Rectal smooth muscle tissue (tissue), 1 donor: ENCODE results near the gene KDM6A.
"Not testable (repeated sequence)": the region's sequence is repeated elsewhere in the genome, so short reads cannot be mapped to it uniquely, and the experiment has no call there.

Experiments
- H3K27ac ChIP-seq: one replicate; pipeline ENCODE4 v1.7.0; 2013; ENCODE audit warnings: low read depth, low read length, inconsistent platforms
- H3K27me3 ChIP-seq: one replicate; pipeline ENCODE4 v1.7.0; 2013; ENCODE audit warnings: low read length; ENCODE audit not compliant: control insufficient read depth, insufficient read depth
- H3K36me3 ChIP-seq: one replicate; pipeline ENCODE4 v1.7.0; 2013; ENCODE audit warnings: low read length; ENCODE audit not compliant: control insufficient read depth, insufficient read depth
- H3K4me1 ChIP-seq: one replicate; pipeline ENCODE4 v1.7.0; 2013; ENCODE audit warnings: low read length; ENCODE audit not compliant: control insufficient read depth, insufficient read depth
- H3K4me3 ChIP-seq: one replicate; pipeline ENCODE4 v1.7.0; 2013; ENCODE audit warnings: low read length
- H3K9ac ChIP-seq: one replicate; pipeline ENCODE4 v1.7.0; 2013; ENCODE audit warnings: low read length

Gene KDM6A

DNA sequence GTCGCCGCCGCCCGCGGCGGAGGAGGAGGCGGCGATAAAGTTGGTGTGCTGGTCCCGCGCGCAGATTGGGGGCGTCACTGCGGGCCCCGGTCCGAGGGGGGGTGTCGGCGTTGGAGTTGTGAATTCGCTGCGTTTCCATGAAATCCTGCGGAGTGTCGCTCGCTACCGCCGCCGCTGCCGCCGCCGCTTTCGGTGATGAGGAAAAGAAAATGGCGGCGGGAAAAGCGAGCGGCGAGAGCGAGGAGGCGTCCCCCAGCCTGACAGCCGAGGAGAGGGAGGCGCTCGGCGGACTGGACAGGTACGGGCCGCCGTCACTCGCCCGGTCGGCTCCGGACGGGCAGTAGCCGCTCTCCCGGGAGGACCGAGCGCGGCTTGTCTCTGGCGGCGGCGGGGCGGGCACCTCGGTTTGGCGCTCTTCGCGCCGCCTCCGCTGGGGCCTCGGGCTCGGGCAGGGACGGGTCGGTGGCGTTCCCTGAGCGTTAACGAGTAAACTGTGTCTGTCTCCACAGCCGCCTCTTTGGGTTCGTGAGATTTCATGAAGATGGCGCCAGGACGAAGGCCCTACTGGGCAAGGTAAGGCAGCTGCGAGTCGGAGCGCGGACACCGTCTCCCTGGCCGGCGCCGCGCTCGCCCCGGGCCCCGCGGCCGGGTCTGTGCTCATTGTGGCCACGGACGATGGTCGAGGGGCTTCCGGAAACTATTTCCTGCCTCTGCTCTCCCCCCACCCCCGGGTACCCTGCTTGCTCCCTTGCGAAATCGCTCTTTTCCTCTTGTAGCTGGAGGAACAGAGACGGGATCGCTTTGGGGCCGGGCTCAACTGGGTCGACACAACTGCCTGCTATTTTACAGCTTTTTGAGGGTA lies 658 bp downstream of the KDM6A start:
- peak overlapping the region; percentile 85 for H3K4me3 ChIP-seq
- peak overlapping the region; percentile 69 for H3K9ac ChIP-seq
- H3K4me1 ChIP-seq: peaks cover 6% of the 10 kb centered on the region
- H3K27me3 ChIP-seq: no peaks in the 10 kb centered on the region
- H3K36me3 ChIP-seq: no peaks in the 10 kb centered on the region
- peak overlapping the region; percentile 95 for H3K27ac ChIP-seq

DNA sequence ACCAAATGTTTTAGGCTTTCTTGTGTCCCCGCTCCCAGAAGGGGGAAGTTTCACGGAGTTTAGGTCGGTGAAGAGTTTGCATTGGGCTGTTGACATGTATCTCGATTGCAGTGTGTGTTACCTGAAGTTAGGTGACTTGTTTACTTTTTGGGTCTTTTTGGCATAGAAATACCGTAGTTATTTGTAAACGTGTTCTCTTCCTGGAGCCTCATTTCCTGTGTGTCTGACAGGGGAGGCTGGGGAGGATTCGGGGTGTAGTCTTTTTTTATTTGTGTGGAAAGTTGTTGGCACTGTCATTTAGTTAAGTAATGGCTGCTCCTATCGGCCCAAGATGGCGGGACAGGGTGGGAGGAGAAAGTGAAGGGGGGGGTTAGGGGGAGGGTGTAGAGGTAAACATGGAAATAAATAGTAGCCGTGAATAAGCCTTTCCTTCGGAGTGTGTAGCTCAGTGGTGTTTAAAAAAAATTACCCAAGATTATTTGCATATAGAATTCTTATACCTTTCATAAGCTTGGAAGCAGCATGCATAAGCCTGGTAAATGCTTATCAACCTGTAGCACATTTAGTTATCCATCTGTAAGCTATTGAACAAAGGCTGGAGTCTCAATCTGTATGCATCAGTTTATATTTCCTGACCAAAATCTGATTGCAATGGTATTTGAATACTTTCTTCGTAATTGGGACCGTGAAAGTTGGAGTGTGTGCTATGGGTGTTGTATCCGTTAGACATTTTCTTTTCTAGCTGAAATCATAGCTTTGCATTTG lies 1.6 kb downstream of the KDM6A start:
- peak overlapping the region; percentile 95 for H3K27ac ChIP-seq
- H3K36me3 ChIP-seq: no peaks in the 10 kb centered on the region
- H3K27me3 ChIP-seq: no peaks in the 10 kb centered on the region
- peaks cover 6% of the 10 kb centered on the region for H3K4me1 ChIP-seq
- peak overlapping the region; percentile 85 for H3K4me3 ChIP-seq
- peak overlapping the region; percentile 69 for H3K9ac ChIP-seq

DNA sequence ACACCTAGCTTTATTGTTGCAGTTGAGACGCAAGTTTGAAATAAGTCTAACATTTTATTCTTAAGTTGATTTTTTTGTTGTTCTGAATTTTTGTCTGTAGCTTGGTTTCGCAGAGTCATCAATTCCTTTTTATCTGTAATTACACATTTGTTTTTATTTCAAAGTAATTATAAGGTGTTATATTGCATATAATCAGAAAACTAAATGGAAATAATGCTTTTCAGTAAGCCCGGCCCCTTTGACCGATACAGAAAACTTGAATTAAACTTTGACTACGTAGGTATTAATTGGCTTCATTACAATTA lies 2.1 kb downstream of the KDM6A start:
- H3K4me1 ChIP-seq: peaks cover 6% of the 10 kb centered on the region
- no peaks in the 10 kb centered on the region for H3K27me3 ChIP-seq
- H3K36me3 ChIP-seq: no peaks in the 10 kb centered on the region
- H3K9ac ChIP-seq: no peak overlapping the region
- peak overlapping the region; percentile 85 for H3K4me3 ChIP-seq
- peak overlapping the region; percentile 61 for H3K27ac ChIP-seq

DNA sequence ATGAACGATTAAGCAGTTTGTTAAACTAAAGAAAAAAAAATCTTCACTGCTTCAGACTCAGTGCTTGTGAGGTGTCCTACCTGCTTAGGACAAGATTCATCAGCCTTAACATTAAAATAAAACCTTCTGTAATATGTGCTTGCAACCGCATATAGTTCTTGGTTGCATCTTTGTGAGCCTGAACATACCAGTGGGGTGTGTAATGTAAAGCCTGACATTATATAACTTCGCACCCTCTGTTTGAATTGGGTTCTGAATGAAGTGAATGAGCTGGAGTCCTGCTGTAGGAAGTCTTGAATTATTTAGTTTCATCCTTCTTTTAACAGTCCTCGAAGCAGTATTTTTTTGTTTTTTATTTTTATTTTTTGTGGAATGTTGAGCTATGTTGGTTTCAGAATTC lies 3.1 kb downstream of the KDM6A start:
- Histone ChIP-seq H3K27ac (no peak overlapping the region), H3K36me3 (no peaks in the 10 kb centered on the region), H3K4me1 (peaks cover 6% of the 10 kb centered on the region), H3K27me3 (no peaks in the 10 kb centered on the region), H3K4me3 (peak overlapping the region; percentile 46), H3K9ac (no peak overlapping the region)

DNA sequence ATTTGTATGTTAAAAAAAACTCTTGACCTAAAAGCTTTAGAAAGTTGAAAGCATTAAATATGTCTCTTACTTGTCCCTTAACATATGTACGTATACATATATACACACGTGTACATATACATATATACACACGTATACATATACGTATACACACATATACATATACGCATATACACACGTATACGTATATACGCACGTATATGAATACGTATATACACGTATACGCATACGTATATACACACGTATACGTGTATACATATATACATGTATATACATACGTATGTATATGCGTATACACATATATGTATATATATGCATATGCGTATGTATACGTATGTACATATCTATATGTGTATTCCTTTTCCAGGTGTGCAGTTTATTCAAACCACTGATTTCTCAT lies 3.8 kb downstream of the KDM6A start:
- Histone ChIP-seq H3K4me3 (no peak overlapping the region), H3K27ac (no peak overlapping the region), H3K9ac (no peak overlapping the region), H3K36me3 (no peaks in the 10 kb centered on the region), H3K27me3 (no peaks in the 10 kb centered on the region), H3K4me1 (peaks cover 6% of the 10 kb centered on the region)

DNA sequence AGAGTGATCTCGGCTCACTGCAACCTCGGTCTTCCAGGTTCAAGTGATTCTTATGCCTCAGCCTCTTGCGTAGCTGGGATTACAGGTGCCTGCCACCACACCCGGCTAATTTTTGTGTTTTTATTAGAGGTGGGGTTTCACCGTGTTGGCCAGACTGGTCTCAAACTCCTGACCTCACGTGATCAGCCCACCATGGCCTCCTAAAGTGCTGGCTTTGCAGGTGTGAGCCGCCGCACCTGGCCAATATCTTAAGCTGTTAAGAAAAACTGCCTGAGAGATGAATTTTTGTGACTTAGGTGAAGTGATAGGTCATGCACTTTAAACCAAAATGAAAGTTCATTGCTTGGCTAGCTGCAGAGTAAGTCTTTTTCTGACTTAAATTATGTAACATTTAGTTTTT lies 5.8 kb downstream of the KDM6A start:
- Histone ChIP-seq H3K9ac (no peak overlapping the region), H3K27ac (no peak overlapping the region), H3K36me3 (no peaks in the 10 kb centered on the region), H3K27me3 (no peaks in the 10 kb centered on the region), H3K4me3 (no peak overlapping the region), H3K4me1 (peaks cover 6% of the 10 kb centered on the region)

DNA sequence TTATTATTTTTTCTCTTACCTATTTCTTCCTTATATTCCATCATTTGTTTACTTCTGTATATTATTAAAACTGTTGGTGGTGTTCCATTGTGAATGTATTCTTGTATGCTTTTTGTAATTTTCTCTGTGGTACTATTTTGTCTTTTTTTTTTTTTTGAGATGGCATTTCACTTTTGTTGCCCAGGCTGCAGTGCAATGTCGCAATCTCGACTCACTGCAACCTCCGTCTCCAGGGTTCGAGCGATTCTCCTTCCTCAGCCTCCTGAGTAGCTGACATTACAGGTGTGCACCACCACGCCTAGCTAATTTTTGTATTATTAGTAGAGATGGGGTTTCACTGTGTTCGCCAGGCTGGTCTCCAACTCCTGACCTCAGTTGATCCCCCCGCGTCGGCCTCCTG lies 8.6 kb downstream of the KDM6A start:
- no peaks in the 10 kb centered on the region for H3K36me3 ChIP-seq
- H3K27ac ChIP-seq: no peak overlapping the region
- no peaks in the 10 kb centered on the region for H3K27me3 ChIP-seq
- H3K4me3 ChIP-seq: no peak overlapping the region
- no peak overlapping the region for H3K9ac ChIP-seq
- peaks cover 2% of the 10 kb centered on the region for H3K4me1 ChIP-seq

DNA sequence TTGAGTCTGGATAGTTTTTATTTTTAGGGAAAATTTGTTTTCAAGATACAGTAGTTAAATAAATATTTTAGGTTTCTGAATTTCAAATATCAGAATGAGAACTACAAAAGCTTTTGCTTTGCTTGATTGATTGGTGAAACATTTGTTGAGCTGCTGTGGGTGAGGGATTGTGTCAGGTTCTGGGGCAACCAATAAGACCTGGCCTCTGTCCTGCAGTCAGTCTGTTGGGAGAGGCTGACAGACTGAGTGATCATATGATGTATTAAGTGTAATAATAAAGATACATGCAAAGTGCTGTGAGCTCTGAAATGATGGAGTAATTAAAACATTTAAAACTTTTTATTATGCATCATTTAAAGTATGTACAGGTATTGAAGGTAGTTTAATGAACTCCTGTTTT lies 9.6 kb downstream of the KDM6A start:
- Histone ChIP-seq H3K27ac (no peak overlapping the region), H3K4me3 (no peak overlapping the region), H3K4me1 (no peaks in the 10 kb centered on the region), H3K36me3 (no peaks in the 10 kb centered on the region), H3K9ac (no peak overlapping the region), H3K27me3 (no peaks in the 10 kb centered on the region)

DNA sequence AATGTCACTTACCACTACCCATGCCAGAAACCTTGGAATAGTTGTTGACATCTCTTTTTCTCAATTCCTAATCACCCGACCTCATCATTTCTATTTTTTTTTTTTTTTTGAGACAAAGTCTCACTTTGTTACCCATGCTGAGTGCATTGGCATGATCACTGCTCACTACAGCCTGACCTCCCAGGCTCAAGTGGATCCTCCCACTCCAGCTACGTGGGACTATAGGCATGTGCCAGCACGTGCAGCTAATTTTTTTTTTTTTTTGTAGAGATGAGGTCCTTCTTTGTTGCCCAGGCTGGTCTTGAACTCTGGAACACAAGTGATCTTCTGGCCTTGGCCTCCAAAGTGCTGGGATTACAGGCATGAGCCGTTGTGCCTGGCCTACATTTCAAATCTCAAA lies 12.0 kb downstream of the KDM6A start:
- Histone ChIP-seq H3K4me3 (no peak overlapping the region), H3K27ac (no peak overlapping the region), H3K4me1 (no peaks in the 10 kb centered on the region), H3K27me3 (no peaks in the 10 kb centered on the region), H3K9ac (no peak overlapping the region), H3K36me3 (no peaks in the 10 kb centered on the region)

DNA sequence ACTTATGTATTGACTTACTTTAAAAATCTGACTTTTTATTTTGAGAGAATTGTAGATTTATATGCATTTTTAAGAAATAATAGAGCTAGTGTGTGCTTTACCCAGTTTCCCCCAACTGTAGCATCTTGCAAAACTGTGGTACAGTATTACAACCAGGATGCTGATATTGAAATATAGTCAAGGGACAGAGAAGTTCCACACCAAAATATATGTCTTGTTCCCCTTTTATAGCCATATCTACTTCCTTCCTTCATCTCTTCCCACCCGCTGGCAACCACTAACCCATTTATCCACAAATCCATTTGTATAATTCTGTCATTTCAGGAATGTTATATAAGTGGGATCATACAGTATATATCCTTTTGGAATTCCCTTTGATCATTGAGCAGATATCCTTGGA lies 16.8 kb downstream of the KDM6A start:
- Histone ChIP-seq H3K27ac (no peak overlapping the region), H3K4me3 (no peak overlapping the region), H3K27me3 (no peaks in the 10 kb centered on the region), H3K36me3 (no peaks in the 10 kb centered on the region), H3K4me1 (no peaks in the 10 kb centered on the region), H3K9ac (no peak overlapping the region)

DNA sequence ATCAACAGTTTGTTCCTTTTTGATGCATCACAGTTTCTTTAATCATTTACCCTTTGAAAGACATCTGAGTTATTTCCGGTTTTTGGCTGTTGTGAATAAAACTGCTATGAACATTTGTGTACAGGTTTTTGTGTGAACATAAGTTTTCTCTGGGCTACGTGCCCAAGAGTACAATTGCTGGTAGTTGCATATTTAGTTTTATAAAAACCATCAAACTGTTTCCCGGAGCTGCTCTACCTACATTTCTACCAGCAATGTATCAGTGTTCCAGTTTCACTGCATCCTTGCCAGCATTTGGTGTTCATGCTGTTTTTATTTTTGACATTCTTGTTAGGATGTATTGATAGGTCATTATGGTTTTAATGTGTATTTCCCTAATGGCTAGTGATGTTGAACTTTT lies 17.3 kb downstream of the KDM6A start:
- Histone ChIP-seq H3K36me3 (no peaks in the 10 kb centered on the region), H3K9ac (no peak overlapping the region), H3K27me3 (no peaks in the 10 kb centered on the region), H3K27ac (no peak overlapping the region), H3K4me1 (no peaks in the 10 kb centered on the region), H3K4me3 (no peak overlapping the region)

DNA sequence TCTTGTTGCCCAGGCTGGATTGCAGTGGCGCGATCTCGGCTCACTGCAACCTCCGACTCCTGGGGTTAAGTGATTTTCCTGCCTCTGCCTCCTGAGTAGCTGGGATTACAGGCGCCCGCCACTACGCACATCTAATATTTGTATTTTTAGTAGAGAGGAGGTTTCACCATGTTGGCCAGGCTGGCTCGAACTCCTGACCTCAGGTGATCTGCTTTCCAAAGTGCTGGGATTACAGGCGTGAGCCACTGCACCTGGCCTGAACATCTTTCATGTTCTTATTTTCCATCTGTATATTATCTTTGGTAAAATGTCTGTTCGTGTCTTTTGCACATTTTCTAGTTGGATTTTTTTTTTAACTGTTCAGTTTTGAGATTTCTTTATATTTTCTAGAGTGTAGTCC lies 17.7 kb downstream of the KDM6A start:
- not testable (repeated sequence) for H3K36me3 ChIP-seq, H3K9ac ChIP-seq, H3K27me3 ChIP-seq, H3K27ac ChIP-seq, H3K4me3 ChIP-seq, H3K4me1 ChIP-seq

DNA sequence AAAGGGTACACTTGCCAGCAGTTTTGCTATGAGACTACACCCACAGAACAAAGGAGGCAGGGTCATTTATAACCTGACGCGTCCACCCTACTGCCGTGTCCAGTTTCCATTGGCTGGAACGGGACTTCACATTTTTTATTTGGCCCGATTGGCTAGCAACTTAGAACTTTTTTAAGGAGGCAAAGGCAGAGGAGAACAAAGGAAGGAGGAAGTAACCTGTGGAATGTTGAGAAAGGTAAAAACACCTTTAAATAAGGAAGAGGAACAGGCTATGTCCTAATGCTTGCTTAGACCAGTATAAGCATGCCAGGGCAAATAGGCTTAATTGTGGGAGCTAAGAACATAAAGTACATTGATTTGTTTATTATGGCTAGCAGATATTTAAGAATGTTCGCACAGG lies 18.7 kb downstream of the KDM6A start:
- H3K27ac ChIP-seq: no peak overlapping the region
- no peaks in the 10 kb centered on the region for H3K36me3 ChIP-seq
- H3K9ac ChIP-seq: no peak overlapping the region
- no peak overlapping the region for H3K4me3 ChIP-seq
- no peaks in the 10 kb centered on the region for H3K27me3 ChIP-seq
- H3K4me1 ChIP-seq: no peaks in the 10 kb centered on the region
